HepG2 (cell line): ENCODE results near the gene SH2D7. TPM values are rescaled to one million over a fixed set of nuclear protein-coding genes. Genes with fewer than 3 reads are reported as not detected.

Source experiments
- CHCHD3 ChIP-seq: sonication (generic); formaldehyde crosslinking; IDR thresholded peaks from 2 replicates; pipeline ENCODE4 v1.8.0; 2022; ENCODE audit warnings: mild to moderate bottlenecking, missing genetic modification reagents, moderate library complexity
- DMAP1 ChIP-seq: IDR thresholded peaks from 2 replicates; pipeline ENCODE4 v1.6.1; 2016
- GABPB1 ChIP-seq: IDR thresholded peaks from 2 replicates; pipeline ENCODE4 v1.6.1; 2016; ENCODE audit warnings: mild to moderate bottlenecking, missing genetic modification reagents, moderate library complexity, missing compliant biosample characterization
- HOXA9 ChIP-seq: sonication (generic); formaldehyde crosslinking; IDR thresholded peaks from 2 replicates; pipeline ENCODE4 v1.8.1; 2022; ENCODE audit warnings: missing genetic modification reagents, mild to moderate bottlenecking, moderate library complexity, borderline replicate concordance
- ISL2 ChIP-seq: sonication (generic); formaldehyde crosslinking; IDR thresholded peaks from 2 replicates; pipeline ENCODE4 v1.5.0; 2020; ENCODE audit warnings: missing genetic modification reagents
- MXD3 ChIP-seq: IDR thresholded peaks from 2 replicates; pipeline ENCODE4 v1.6.1; 2016; ENCODE audit warnings: mild to moderate bottlenecking, missing biosample characterization, missing genetic modification reagents
- NONO ChIP-seq, 2 experiments: fragments of 450-650 bp in 1 of 2; sonication (generic) in 1 of 2; formaldehyde crosslinking in 1 of 2; IDR thresholded peaks in 1 of 2; conservative IDR thresholded peaks in 1 of 2; 2 replicates each; pipeline versions ENCODE4 v1.6.1 to v1.8.0; 2017 to 2022; ENCODE audit warnings: mild to moderate bottlenecking in 1 of 2, missing genetic modification reagents in 1 of 2, moderate library complexity in 1 of 2
- RFXAP ChIP-seq: sonication (generic); formaldehyde crosslinking; IDR thresholded peaks from 2 replicates; pipeline ENCODE4 v1.4.0; 2020; ENCODE audit warnings: missing genetic modification reagents, borderline replicate concordance
- SIX1 ChIP-seq: sonication (generic); formaldehyde crosslinking; IDR thresholded peaks from 2 replicates; pipeline ENCODE4 v1.4.0; 2020; ENCODE audit warnings: missing genetic modification reagents, borderline replicate concordance
- TEAD3 ChIP-seq: optimal IDR thresholded peaks from 2 replicates; pipeline ENCODE3; 2016; ENCODE audit warnings: borderline replicate concordance
- TFDP1 ChIP-seq: IDR thresholded peaks from 2 replicates; pipeline ENCODE4 v1.6.1; 2016; ENCODE audit warnings: missing compliant biosample characterization, missing genetic modification reagents, borderline replicate concordance
- ZBTB21 ChIP-seq: sonication (generic); formaldehyde crosslinking; IDR thresholded peaks from 2 replicates; pipeline ENCODE4 v1.4.0; 2020; ENCODE audit warnings: missing genetic modification reagents
- ZBTB4 ChIP-seq: sonication (generic); formaldehyde crosslinking; IDR thresholded peaks from 2 replicates; pipeline ENCODE4 v1.4.0; 2020; ENCODE audit warnings: missing genetic modification reagents, mild to moderate bottlenecking, borderline replicate concordance
- ZNF253 ChIP-seq: sonication (generic); formaldehyde crosslinking; IDR thresholded peaks from 2 replicates; pipeline ENCODE4 v1.8.0; 2022; ENCODE audit warnings: mild to moderate bottlenecking, missing genetic modification reagents, borderline replicate concordance
- ZNF275 ChIP-seq: sonication (generic); formaldehyde crosslinking; IDR thresholded peaks from 2 replicates; pipeline ENCODE4 v1.8.0; 2022; ENCODE audit warnings: missing genetic modification reagents, mild to moderate bottlenecking, inconsistent platforms, borderline replicate concordance
- ZNF746 ChIP-seq: sonication (generic); formaldehyde crosslinking; IDR thresholded peaks from 2 replicates; pipeline ENCODE4 v1.8.0; 2022; ENCODE audit warnings: mild to moderate bottlenecking, missing genetic modification reagents
- ZNF749 ChIP-seq: sonication (generic); formaldehyde crosslinking; IDR thresholded peaks from 2 replicates; pipeline ENCODE4 v1.8.0; 2022; ENCODE audit warnings: mild to moderate bottlenecking, missing genetic modification reagents, moderate library complexity, borderline replicate concordance
- ZNF777 ChIP-seq: sonication (generic); formaldehyde crosslinking; IDR thresholded peaks from 2 replicates; pipeline ENCODE4 v1.4.0; 2020; ENCODE audit warnings: missing genetic modification reagents
- polyA plus RNA-seq, 8 experiments: library from polyadenylated mRNA; depleted of rRNA in 3 of 8; stranded (reverse) in 7 of 8; unstranded in 1 of 8; fragments of >200 nt; fragmentation: Illumina TruSeq in 4 of 8; extraction: Trizol in 4 of 8; gene quantifications; 2 replicates each; pipeline versions ENCODE4 v1.2.1 to v1.2.3, GENCODE V29; 2011 to 2016; ENCODE audit warnings: low read depth in 4 of 8, missing spikeins in 1 of 8, mixed read lengths in 1 of 8; ENCODE audit not compliant: insufficient read depth in 1 of 8
- total RNA-seq, 5 experiments: library from RNA; depleted of rRNA; stranded (reverse); fragments of >200 nt; fragmentation: Illumina TruSeq; extraction: Trizol; gene quantifications; 2 replicates each; pipeline ENCODE4 v1.2.3, GENCODE V29; 2016; ENCODE audit warnings: low read depth in 1 of 5
- TF ChIP-seq, protein P1 (sequence below): conservative IDR thresholded peaks from 2 replicates; pipeline ENCODE4 v1.6.1; 2018; ENCODE audit warnings: missing genetic modification reagents
- TF ChIP-seq, protein P2 (sequence below): sonication (generic); formaldehyde crosslinking; IDR thresholded peaks from 2 replicates; pipeline ENCODE4 v1.4.0; 2020; ENCODE audit warnings: low read depth, mild to moderate bottlenecking, missing genetic modification reagents

The SH2D7 gene
- total and polyA plus RNA-seq, 2 of the 13 experiments (the other 11 are each of a cell fraction or from before 2014, with no cell fraction given): not detected

DNA sequence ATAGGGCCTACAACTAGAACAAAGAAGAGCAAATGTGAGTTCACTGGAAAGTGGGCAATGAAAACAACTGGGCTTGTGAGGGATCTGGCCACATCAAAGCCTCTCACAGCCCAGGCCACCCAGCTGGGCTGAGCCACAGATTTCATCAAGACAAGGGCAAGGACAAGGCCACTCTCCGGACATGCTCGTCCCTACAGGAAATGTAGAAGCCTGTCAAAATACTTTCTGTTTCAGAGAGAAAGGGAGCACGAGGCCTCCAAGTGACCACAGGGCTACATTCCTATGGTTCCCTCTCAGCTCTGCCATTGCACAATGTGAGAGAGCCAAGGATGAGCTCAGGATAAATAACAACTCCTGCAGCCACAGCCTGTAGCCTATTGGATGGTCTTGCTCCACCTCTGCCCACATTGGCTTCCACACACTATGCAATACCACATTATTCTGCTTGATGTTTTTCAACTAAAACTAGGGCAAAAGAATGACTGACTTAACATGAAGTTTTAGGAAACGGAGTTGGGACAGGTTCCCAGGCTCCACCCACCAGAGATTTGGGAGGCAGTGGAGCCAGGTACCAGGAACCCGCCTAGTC is 27.0 kb upstream of the SH2D7 start (continued):
- TF ChIP-seq, protein P1, sequence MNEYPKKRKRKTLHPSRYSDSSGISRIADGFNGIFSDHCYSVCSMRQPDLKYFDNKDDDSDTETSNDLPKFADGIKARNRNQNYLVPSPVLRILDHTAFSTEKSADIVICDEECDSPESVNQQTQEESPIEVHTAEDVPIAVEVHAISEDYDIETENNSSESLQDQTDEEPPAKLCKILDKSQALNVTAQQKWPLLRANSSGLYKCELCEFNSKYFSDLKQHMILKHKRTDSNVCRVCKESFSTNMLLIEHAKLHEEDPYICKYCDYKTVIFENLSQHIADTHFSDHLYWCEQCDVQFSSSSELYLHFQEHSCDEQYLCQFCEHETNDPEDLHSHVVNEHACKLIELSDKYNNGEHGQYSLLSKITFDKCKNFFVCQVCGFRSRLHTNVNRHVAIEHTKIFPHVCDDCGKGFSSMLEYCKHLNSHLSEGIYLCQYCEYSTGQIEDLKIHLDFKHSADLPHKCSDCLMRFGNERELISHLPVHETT (CRISPR knock-in tag): peak; percentile 71
- peak; percentile 85 for TF ChIP-seq DMAP1 (CRISPR knock-in tag)
- TF ChIP-seq GABPB1 (CRISPR knock-in tag): peak; percentile 70
- TF ChIP-seq TFDP1 (CRISPR knock-in tag): peak; percentile 80; the same call in 1 of the 2 replicates
- peak; percentile 78; the same call in 1 of the 2 replicates for TF ChIP-seq SIX1 (CRISPR knock-in tag)
- TF ChIP-seq NONO (IDR thresholded peaks at IDR 0.05): no peak
- TF ChIP-seq NONO (CRISPR knock-in tag; conservative IDR thresholded peaks at IDR 0.05): peak; percentile 75; the same call in 1 of the 2 replicates
- no peak for TF ChIP-seq CHCHD3 (CRISPR knock-in tag)
- no peak for TF ChIP-seq ZNF777
- TF ChIP-seq RFXAP (CRISPR knock-in tag): peak; percentile 85
- peak; percentile 99 for TF ChIP-seq TEAD3 (CRISPR knock-in tag)
- TF ChIP-seq ZNF275 (CRISPR knock-in tag): no peak; the same call in 1 of the 2 replicates
- peak; percentile 51; the same call in 1 of the 2 replicates for TF ChIP-seq ZBTB21 (CRISPR knock-in tag)
- peak; percentile 54; the same call in 1 of the 2 replicates for TF ChIP-seq ZNF746
- TF ChIP-seq HOXA9 (CRISPR knock-in tag): no peak
- no peak for TF ChIP-seq ZNF253 (CRISPR knock-in tag)
- TF ChIP-seq, protein P2, sequence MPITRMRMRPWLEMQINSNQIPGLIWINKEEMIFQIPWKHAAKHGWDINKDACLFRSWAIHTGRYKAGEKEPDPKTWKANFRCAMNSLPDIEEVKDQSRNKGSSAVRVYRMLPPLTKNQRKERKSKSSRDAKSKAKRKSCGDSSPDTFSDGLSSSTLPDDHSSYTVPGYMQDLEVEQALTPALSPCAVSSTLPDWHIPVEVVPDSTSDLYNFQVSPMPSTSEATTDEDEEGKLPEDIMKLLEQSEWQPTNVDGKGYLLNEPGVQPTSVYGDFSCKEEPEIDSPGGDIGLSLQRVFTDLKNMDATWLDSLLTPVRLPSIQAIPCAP (CRISPR knock-in tag): peak; percentile 97
- TF ChIP-seq MXD3: no peak
- peak; percentile 67; the same call in 1 of the 2 replicates for TF ChIP-seq ZBTB4 (CRISPR knock-in tag)
- peak; percentile 97 for TF ChIP-seq ISL2 (CRISPR knock-in tag)
- 0 out of 2 replicates have a peak, but pooled peaks have one; percentile 50 for TF ChIP-seq ZNF749
